Measurements from ENCODE around the gene LTA4H.

DNA sequence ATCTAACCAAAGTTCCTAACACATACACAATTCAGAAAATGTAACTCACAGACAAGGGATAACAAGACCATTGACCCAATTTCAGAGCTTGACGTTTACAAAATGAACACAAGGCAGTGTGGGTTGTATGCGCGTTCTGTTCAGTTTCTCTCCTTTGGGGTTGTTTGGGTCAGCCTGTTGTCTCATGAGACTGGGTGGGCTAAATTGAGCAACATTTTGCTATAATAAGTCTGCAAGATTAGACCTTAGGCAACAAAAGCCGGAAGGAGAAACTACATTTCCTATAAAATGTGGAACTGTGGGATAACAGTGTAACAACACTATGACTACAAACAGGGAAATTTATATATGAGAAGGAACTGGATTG is 18.8 kb upstream of the LTA4H start:
- TF ChIP-seq YY1 (IDR thresholded peaks at IDR 0.05; ENCODE audit: insufficient read depth, insufficient read length) (no peak), ZNF274 (IDR thresholded peaks at IDR 0.05; ENCODE audit: low read depth, low read length) (no peak), SUZ12 (IDR thresholded peaks at IDR 0.05; ENCODE audit: extremely low read depth, insufficient read depth, insufficient read length) (no peak)

Measured in NT2/D1 (cell line).